ENCODE data around the gene FBLN5. TPM values are rescaled to one million over a fixed set of nuclear protein-coding genes. Genes with fewer than 3 reads are reported as not detected.

FBLN5 gene
- total RNA-seq, 1 experiment from 2014 or later, result 1.0 TPM

DNA sequence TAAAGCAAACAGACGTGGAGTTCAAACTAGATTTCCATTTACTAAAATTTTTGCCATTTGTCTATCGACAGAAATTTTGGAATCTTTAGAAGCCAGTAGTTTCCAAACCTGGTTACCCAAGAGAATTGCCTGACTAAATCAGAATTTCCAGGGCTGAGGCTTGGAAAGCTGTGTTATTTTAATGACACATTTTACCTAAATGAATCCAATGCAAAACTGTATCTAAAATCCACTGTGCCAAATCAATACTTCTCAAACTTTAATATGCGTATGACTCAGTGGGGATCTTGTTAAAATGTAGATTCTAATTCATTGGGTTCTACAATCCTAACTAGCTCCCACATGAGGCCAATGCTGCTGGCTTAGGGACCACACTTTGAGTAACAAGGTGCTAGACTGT is 45.2 kb downstream of the FBLN5 start:
- no CpG with 5 or more reads among the region's 3 CpGs for WGBS (ENCODE audit: extremely low coverage, insufficient read length, low lambda C conversion rate)

More for the DNA sequence above, 45.2 kb downstream of the FBLN5 start:
- H3K9ac ChIP-seq (ENCODE audit: extremely low read depth, insufficient read length, low read length), result no peak overlapping the region
- no peak overlapping the region for H3K27ac ChIP-seq (ENCODE audit: insufficient read length, low read depth, low read length)
- no peak overlapping the region for H2BK120ac ChIP-seq (ENCODE audit: low read depth, low read length, poor library complexity, severe bottlenecking)
- H3K56ac ChIP-seq (ENCODE audit: insufficient read length, low read depth, low read length), result no peak overlapping the region
- H3K27me3 Mint-ChIP-seq (ENCODE audit: low read depth), result no peaks in the 10 kb centered on the region
- H3K4me2 ChIP-seq (ENCODE audit: insufficient read depth, insufficient read length, low read length), result no peak overlapping the region
- TF ChIP-seq CTCF (conservative IDR thresholded peaks at IDR 0.05), result no peak
- no peak overlapping the region for H3K4me3 Mint-ChIP-seq
- no peaks in the 10 kb centered on the region for H4K20me1 ChIP-seq (ENCODE audit: control insufficient read depth, insufficient read depth, insufficient read length)
- H2BK20ac ChIP-seq (ENCODE audit: low read depth, low read length, poor library complexity, severe bottlenecking), result no peak overlapping the region
- H3K27me3 ChIP-seq (ENCODE audit: insufficient read depth, low read length), result no peaks in the 10 kb centered on the region
- no peaks in the 10 kb centered on the region for H3K79me1 ChIP-seq (ENCODE audit: insufficient read depth, low read depth, low read length, poor library complexity, severe bottlenecking)
- peaks cover 2% of the 10 kb centered on the region in 2 experiments for H3K4me1 Mint-ChIP-seq
- H4K91ac ChIP-seq (ENCODE audit: insufficient read length, low read depth, low read length), result no peak overlapping the region
- no peak overlapping the region for H3T11ph ChIP-seq (ENCODE audit: low read length)
- no peak overlapping the region for H3K23ac ChIP-seq (ENCODE audit: insufficient read length, low read depth, low read length)
- H4K5ac ChIP-seq (ENCODE audit: insufficient read length, low read depth, low read length), result no peak overlapping the region
- no peak overlapping the region for H3K14ac ChIP-seq (ENCODE audit: insufficient read depth, low read length)
- H3K27ac Mint-ChIP-seq, result no peak overlapping the region
- no peak overlapping the region for H3K4ac ChIP-seq (ENCODE audit: low read depth, low read length)
- H2BK12ac ChIP-seq (ENCODE audit: insufficient read length, low read depth, low read length), result no peak overlapping the region
- H3K36me3 Mint-ChIP-seq (ENCODE audit: insufficient read depth in 1 of 3, low read depth in 3 of 3), result no peaks in the 10 kb centered on the region; a peak in 1 of 7 replicates
- no peak overlapping the region for H2AK5ac ChIP-seq (ENCODE audit: insufficient read length, low read length)
- H4K8ac ChIP-seq (replicated peaks; ENCODE audit: insufficient read length, low read depth, low read length), result no peak overlapping the region
- H3K9me3 ChIP-seq (ENCODE audit: control insufficient read depth, low read depth, low read length), result no peaks in the 10 kb centered on the region
- H3K4me1 ChIP-seq (ENCODE audit: insufficient read depth, low read length), result no peaks in the 10 kb centered on the region; the same call in 1 of the 2 replicates
- no peak overlapping the region for H2AFZ ChIP-seq (ENCODE audit: low read length)
- H3K18ac ChIP-seq (ENCODE audit: insufficient read length, low read depth, low read length), result no peak overlapping the region
- H3K79me2 ChIP-seq (ENCODE audit: insufficient read depth, low read length), result no peaks in the 10 kb centered on the region
- no peak for DNase-seq
- H3K9me3 Mint-ChIP-seq, result no peaks in the 10 kb centered on the region
- H2BK5ac ChIP-seq (ENCODE audit: insufficient read length, low read length), result no peak overlapping the region
- H3K23me2 ChIP-seq (ENCODE audit: insufficient read length, low read depth, low read length, poor library complexity, severe bottlenecking), result no peaks in the 10 kb centered on the region
- H2BK15ac ChIP-seq (ENCODE audit: low read depth, low read length), result no peak overlapping the region

All from H9 (cell line).